Kidney (tissue), 14 donors: Measurements from ENCODE around the gene AMZ1. TPM values are rescaled to one million over a fixed set of nuclear protein-coding genes. Genes with fewer than 3 reads are reported as not detected.

Experiments
- DNase-seq, 5 donors: peaks; one replicate each; pipeline ENCODE4 v3.0.0-alpha.2; 2013 to 2020
- FAIRE-seq: peaks from 2 replicates; lab custom pipeline; 2012; peaks lifted over from hg19 to GRCh38; lab: Jason Lieb, UNC
- H3K27ac ChIP-seq, 2 donors: one replicate each; pipeline ENCODE4 v1.7.0; 2013; ENCODE audit warnings: low read depth in 2 of 2, low read length in 2 of 2, inconsistent platforms in 1 of 2
- H3K27me3 ChIP-seq: one replicate; pipeline ENCODE4 v1.7.1; 2013; ENCODE audit warnings: low read length, inconsistent platforms; ENCODE audit not compliant: control insufficient read depth, insufficient read depth
- H3K36me3 ChIP-seq, 3 donors: one replicate each; pipeline versions ENCODE4 v1.7.0 to v1.7.1; 2013; ENCODE audit warnings: low read length in 3 of 3, control low read depth in 1 of 3, inconsistent platforms in 1 of 3; ENCODE audit not compliant: insufficient read depth in 3 of 3, control insufficient read depth in 2 of 3
- H3K4me1 ChIP-seq, 3 donors: one replicate each; pipeline versions ENCODE4 v1.7.0 to v1.7.1; 2013; ENCODE audit warnings: low read length in 3 of 3, inconsistent platforms in 1 of 3, low read depth in 1 of 3; ENCODE audit not compliant: control insufficient read depth in 2 of 3, insufficient read depth in 2 of 3
- H3K4me3 ChIP-seq, 3 donors: one replicate each; pipeline versions ENCODE4 v1.7.0 to v1.8.1; 2013; ENCODE audit warnings: low read length in 3 of 3, control low read depth in 1 of 3, inconsistent platforms in 1 of 3
- H3K9ac ChIP-seq, 3 donors: one replicate each; pipeline versions ENCODE4 v1.7.0 to v1.7.1; 2013; ENCODE audit warnings: low read length in 3 of 3, control low read depth in 1 of 3, inconsistent platforms in 1 of 3
- H3K9me3 ChIP-seq, 3 donors: one replicate each; pipeline versions ENCODE4 v1.7.0 to v1.7.1; 2013; ENCODE audit warnings: low read length in 3 of 3, control low read depth in 1 of 3, inconsistent platforms in 1 of 3; ENCODE audit not compliant: control insufficient read depth in 2 of 3, insufficient read depth in 1 of 3
- intact Hi-C: fragments of 100-400 bp; cut with DNase I; formaldehyde crosslinking; loops from one replicate; pipeline ENCODE4 v1.11.1; 2022
- polyA plus RNA-seq: library from polyadenylated mRNA; stranded (reverse); fragments of 350-450 nt; fragmentation: Illumina TruSeq; extraction: RNeasy Lipid Tissue Mini Kit (QIAGEN cat#74804); gene quantifications from one replicate; pipeline ENCODE4 v1.2.3, GENCODE V29; 2014; ENCODE audit warnings: low read depth, low replicate concordance; ENCODE audit not compliant: insufficient read depth
- total RNA-seq: library from RNA; stranded (reverse); fragmentation: NEBNext Ultra II Directional; extraction: Animal tissue kit (Norgen Biotek cat#: 25700); gene quantifications from one replicate; pipeline ENCODE4 v1.2.1, GENCODE V29; 2021
- TF ChIP-seq, protein P1 (sequence below): IDR thresholded peaks from 3 replicates; pipeline ENCODE4 v1.5.1; 2012; ENCODE audit warnings: mild to moderate bottlenecking, moderate library complexity, borderline replicate concordance; ENCODE audit not compliant: insufficient read depth; ENCODE audit errors: extremely low read depth
- donor health status: control.
- donor health status: control.
- donor health status: control.
- donor health status: control.
- donor health status: control.
- donor health status: DM: yes; HTN: yes; CAD: no.
- donor health status: Normal renal cell carcinoma (clear cell type).

AMZ1 gene
- total and polyA plus RNA-seq, 2 donors from 2014 or later: 0.16 TPM; not detected in 1

DNA sequence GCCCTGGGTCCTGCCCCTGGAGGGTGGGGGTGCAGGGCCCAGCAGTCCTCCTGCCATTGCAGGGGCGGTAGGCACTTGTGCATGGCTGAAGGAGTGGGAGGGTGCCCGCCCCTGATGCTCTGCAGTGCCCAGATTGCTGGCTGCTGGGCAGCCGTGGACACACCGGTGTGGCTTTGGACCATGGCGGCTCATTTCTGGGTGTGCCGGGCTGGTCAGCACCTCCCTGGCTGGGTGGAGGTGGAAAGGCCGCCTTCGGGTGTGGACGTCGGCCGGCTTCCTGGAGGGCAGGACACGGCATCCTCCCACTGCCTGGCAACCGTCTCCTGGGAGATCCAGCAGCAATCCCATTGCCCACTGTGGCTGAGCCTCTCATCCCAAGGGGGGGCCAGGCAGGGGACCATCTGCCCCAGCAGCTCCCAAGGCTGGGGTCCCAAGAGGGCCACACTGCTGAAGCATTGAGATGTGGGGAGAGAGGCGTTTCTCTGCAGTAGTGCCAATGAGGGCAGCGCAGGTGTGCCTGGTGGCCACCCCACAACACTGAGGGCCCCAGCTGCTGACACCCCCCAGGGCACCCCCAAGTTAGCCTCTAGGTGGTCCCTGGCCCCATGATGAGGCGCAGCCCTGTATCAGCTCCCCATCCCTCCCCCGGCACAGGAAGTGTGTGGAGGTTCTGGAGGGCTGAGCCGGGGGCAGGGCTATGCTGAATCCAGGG lies 43.3 kb upstream of the AMZ1 start:
- H3K27ac ChIP-seq: no peak overlapping the region
- H3K9ac ChIP-seq: no peak overlapping the region
- peak in 1 of 5 donors; percentile 74 for DNase-seq
- H3K4me3 ChIP-seq: no peak overlapping the region
- intact Hi-C loops: no loop called here
- FAIRE-seq: no peak
- H3K9me3 ChIP-seq: no peaks in the 10 kb centered on the region
- peaks cover 0 to 31% (median 14%) of the 10 kb centered on the region in 3 donors for H3K4me1 ChIP-seq
- no peaks in the 10 kb centered on the region for H3K27me3 ChIP-seq
- TF ChIP-seq, protein P1, sequence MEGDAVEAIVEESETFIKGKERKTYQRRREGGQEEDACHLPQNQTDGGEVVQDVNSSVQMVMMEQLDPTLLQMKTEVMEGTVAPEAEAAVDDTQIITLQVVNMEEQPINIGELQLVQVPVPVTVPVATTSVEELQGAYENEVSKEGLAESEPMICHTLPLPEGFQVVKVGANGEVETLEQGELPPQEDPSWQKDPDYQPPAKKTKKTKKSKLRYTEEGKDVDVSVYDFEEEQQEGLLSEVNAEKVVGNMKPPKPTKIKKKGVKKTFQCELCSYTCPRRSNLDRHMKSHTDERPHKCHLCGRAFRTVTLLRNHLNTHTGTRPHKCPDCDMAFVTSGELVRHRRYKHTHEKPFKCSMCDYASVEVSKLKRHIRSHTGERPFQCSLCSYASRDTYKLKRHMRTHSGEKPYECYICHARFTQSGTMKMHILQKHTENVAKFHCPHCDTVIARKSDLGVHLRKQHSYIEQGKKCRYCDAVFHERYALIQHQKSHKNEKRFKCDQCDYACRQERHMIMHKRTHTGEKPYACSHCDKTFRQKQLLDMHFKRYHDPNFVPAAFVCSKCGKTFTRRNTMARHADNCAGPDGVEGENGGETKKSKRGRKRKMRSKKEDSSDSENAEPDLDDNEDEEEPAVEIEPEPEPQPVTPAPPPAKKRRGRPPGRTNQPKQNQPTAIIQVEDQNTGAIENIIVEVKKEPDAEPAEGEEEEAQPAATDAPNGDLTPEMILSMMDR: no peak
- peaks cover 0 to 7% (median 2%) of the 10 kb centered on the region in 3 donors for H3K36me3 ChIP-seq

DNA sequence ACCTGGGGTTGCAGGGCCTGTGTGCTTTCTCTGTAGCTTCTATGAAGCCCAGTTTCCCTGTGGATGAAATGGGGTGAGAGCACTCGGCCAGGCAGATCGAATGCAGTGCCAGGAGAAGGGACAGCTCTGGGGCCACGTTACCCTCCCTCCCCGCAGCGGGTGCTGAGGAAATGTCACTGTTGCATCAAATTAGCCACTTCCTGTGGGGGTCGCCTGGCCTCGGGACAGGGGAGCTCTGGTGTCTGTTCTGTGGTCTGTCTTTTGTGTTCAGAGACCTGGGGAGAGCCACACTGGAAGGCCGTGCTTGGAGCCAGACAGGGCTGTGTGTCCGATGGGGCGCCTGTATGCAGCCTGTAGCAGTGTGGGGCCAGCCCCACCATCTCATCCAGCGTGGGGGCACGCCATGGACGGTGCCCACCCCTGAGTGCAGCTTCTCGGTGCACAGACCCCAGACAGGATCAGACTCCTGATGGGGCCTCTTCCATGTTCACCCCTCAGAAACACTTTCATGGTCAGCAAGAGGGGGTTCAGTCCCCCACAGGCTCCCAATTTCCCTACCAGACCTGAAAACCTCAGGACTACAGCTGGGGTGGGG lies 42.6 kb upstream of the AMZ1 start:
- TF ChIP-seq, protein P1: no peak
- Histone ChIP-seq H3K27me3 (no peaks in the 10 kb centered on the region), H3K36me3 (peaks cover 0 to 10% (median 2%) of the 10 kb centered on the region in 3 donors), H3K9me3 (no peaks in the 10 kb centered on the region), H3K4me3 (no peak overlapping the region), H3K4me1 (peaks cover 0 to 24% (median 11%) of the 10 kb centered on the region in 3 donors), H3K27ac (no peak overlapping the region), H3K9ac (no peak overlapping the region)
- FAIRE-seq (no peak), DNase-seq (peak in 1 of 5 donors; percentile 53)
- intact Hi-C loops: no loop called here

DNA sequence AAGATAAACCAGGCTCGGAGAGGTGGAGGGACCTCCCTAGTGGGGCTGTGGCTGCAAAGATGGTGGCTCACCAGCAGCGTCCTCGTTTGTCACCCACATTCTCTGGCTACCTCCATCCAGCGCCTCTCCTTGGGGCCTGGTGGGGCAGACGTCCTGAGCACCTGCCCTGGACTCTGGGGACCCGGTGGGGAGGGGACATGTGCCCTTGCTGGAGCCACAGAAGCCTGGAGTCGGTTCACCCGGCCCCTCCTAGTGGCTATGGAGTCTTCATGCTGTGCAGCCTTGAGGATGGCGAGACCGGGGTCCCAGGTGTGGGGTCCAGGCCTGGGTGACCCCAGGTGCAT lies 41.7 kb upstream of the AMZ1 start:
- Histone ChIP-seq H3K9me3 (no peaks in the 10 kb centered on the region), H3K4me3 (no peak overlapping the region), H3K9ac (no peak overlapping the region), H3K4me1 (peaks cover 0 to 16% (median 5%) of the 10 kb centered on the region in 3 donors), H3K27me3 (no peaks in the 10 kb centered on the region), H3K36me3 (peaks cover 0 to 10% (median 2%) of the 10 kb centered on the region in 3 donors), H3K27ac (no peak overlapping the region)
- no peak for FAIRE-seq
- TF ChIP-seq, protein P1: no peak
- no peak for DNase-seq
- intact Hi-C loops: no loop called here
